Stomach (tissue), 19 donors: Measurements from ENCODE around the gene SPCS2. TPM values are rescaled to one million over a fixed set of nuclear protein-coding genes. Genes with fewer than 3 reads are reported as not detected.

ENCODE experiments used
- DNase-seq, 2 donors: peaks; one replicate each; pipeline versions ENCODE4 v3.0.0 to v3.0.0-alpha.2; 2013 to 2019
- H3K27ac ChIP-seq, 5 donors: fragments of 200-600 bp in 4 of 5; sonication (generic) in 4 of 5; one replicate each; pipeline ENCODE4 v1.5.1; 2013 to 2019; ENCODE audit warnings: mild to moderate bottlenecking in 1 of 5, moderate library complexity in 1 of 5
- H3K27me3 ChIP-seq, 3 donors: fragments of 200-600 bp; sonication (generic); one replicate each; pipeline ENCODE4 v1.5.1; 2017 to 2019; ENCODE audit warnings: mixed run types in 1 of 3
- H3K36me3 ChIP-seq, 4 donors: fragments of 200-600 bp; sonication (generic); 1 replicate in 3 of 4; 2 replicates in 1 of 4; pipeline ENCODE4 v1.5.1; 2016 to 2019
- H3K4me1 ChIP-seq, 4 donors: fragments of 200-600 bp; sonication (generic); one replicate each; pipeline ENCODE4 v1.5.1; 2016 to 2019
- H3K4me3 ChIP-seq, 4 donors: fragments of 200-600 bp; sonication (generic) in 3 of 4; one replicate each; pipeline ENCODE4 v1.5.1; 2016 to 2019; ENCODE audit warnings: mild to moderate bottlenecking in 1 of 4
- H3K9me3 ChIP-seq, 4 donors: fragments of 200-600 bp; sonication (generic); one replicate each; pipeline ENCODE4 v1.5.1; 2016 to 2019
- CTCF ChIP-seq, 7 experiments: fragments of 450-650 bp in 4 of 7; fragments of 200-600 bp in 3 of 7; sonication (generic) in 3 of 7; IDR thresholded peaks; one replicate each; pipeline ENCODE4 v1.5.1; 2016 to 2019; ENCODE audit warnings: antibody characterized with exemption in 7 of 7, control low read depth in 2 of 7, mild to moderate bottlenecking in 1 of 7
- EP300 ChIP-seq: sonication (generic); formaldehyde crosslinking; IDR thresholded peaks from one replicate; pipeline ENCODE4 v1.6.1; 2017; ENCODE audit warnings: antibody characterized with exemption
- POLR2A ChIP-seq, 4 donors: fragments of 450-650 bp; IDR thresholded peaks; one replicate each; pipeline ENCODE4 v1.6.1; 2016; ENCODE audit warnings: antibody characterized with exemption in 4 of 4, control low read depth in 2 of 4, mild to moderate bottlenecking in 1 of 4, moderate library complexity in 1 of 4
- POLR2AphosphoS5 ChIP-seq, 3 donors: sonication (generic); formaldehyde crosslinking; IDR thresholded peaks; one replicate each; pipeline ENCODE4 v1.6.1; 2016; ENCODE audit warnings: antibody characterized with exemption in 3 of 3
- WGBS, 5 donors: extraction: QIAGEN DNeasy Blood & Tissue Kit in 3 of 5; methylation state at CpG; one replicate each; pipeline versions ENCODE4 v1.1.5 to v1.1.7; 2013 to 2018; 5-methylcytosine and 5-hydroxymethylcytosine counted together
- intact Hi-C: fragments of 100-400 bp; cut with DNase I; formaldehyde crosslinking; loops from one replicate; pipeline ENCODE4 v1.15.1; 2023; ENCODE audit warnings: low total_unique reads
- long read RNA-seq, 10 donors: transcript quantifications; one replicate each; lab custom pipeline, GENCODE V29; 2026
- polyA plus RNA-seq, 3 donors: library from polyadenylated mRNA; stranded (reverse); fragments of 200-250 nt; gene quantifications; one replicate each; pipeline ENCODE4 v1.2.3, GENCODE V29; 2013
- total RNA-seq, 5 donors: library from RNA; depleted of rRNA; stranded (reverse); fragments of >200 nt; gene quantifications; one replicate each; pipeline versions ENCODE4 v1.1.0 to v1.2.3, GENCODE V29; 2014 to 2016
- donor health status: healthy with polysubstance abuse.
- donor health status: Bipolar disorder and iron deficiency.
- donor health status: healthy.

SPCS2 gene
- total RNA-seq (100 to 1,000 TPM in 1 of 5 donors, 10 to 100 TPM in 2, 1 to 10 TPM in 2; 5.4 to 191 (median 25.8) TPM), polyA plus RNA-seq (100 to 1,000 TPM in 1 of 3 donors, 10 to 100 TPM in 2; 56.5 to 111 (median 70.6) TPM)
- long read RNA-seq, donor 1, transcript SPCS2-201 (5 exons, 2,708 nt) = major isoform, 69 of 77 reads
- long read RNA-seq, donor 1, partial matches to known transcripts = 6 of 77 reads
- long read RNA-seq, donor 1, other reads (novel, unspliced or antisense) = 0 of 77 reads
- long read RNA-seq, donor 2, transcript SPCS2-201 (5 exons, 2,708 nt) = major isoform, 122 of 148 reads
- long read RNA-seq, donor 2, partial matches to known transcripts = 17 of 148 reads
- long read RNA-seq, donor 2, other reads (novel, unspliced or antisense) = 7 of 148 reads
- long read RNA-seq, donor 3, transcript SPCS2-201 (5 exons, 2,708 nt) = major isoform, 83 of 92 reads
- long read RNA-seq, donor 3, partial matches to known transcripts = 6 of 92 reads
- long read RNA-seq, donor 3, other reads (novel, unspliced or antisense) = 0 of 92 reads
- long read RNA-seq, donor 4, partial matches to known transcripts = 0 of 1 reads
- long read RNA-seq, donor 4, other reads (novel, unspliced or antisense) = 0 of 1 reads
- long read RNA-seq, donor 5, transcript SPCS2-201 (5 exons, 2,708 nt) = major isoform, 74 of 84 reads
- long read RNA-seq, donor 5, transcript SPCS2-205 (2 exons, 265 nt) = minor isoform, 5 of 84 reads
- long read RNA-seq, donor 5, partial matches to known transcripts = 5 of 84 reads
- long read RNA-seq, donor 5, other reads (novel, unspliced or antisense) = 0 of 84 reads
- long read RNA-seq, donor 6, transcript SPCS2-201 (5 exons, 2,708 nt) = major isoform, 191 of 267 reads
- long read RNA-seq, donor 6, partial matches to known transcripts = 66 of 267 reads
- long read RNA-seq, donor 6, other reads (novel, unspliced or antisense) = 5 of 267 reads
- long read RNA-seq, donor 7, transcript SPCS2-201 (5 exons, 2,708 nt) = major isoform, 76 of 82 reads
- long read RNA-seq, donor 7, partial matches to known transcripts = 0 of 82 reads
- long read RNA-seq, donor 7, other reads (novel, unspliced or antisense) = 0 of 82 reads
- long read RNA-seq, donor 8, transcript SPCS2-205 (2 exons, 265 nt) = minor isoform, 5 of 138 reads
- long read RNA-seq, donor 8, transcript SPCS2-201 (5 exons, 2,708 nt) = major isoform, 115 of 138 reads
- long read RNA-seq, donor 8, partial matches to known transcripts = 13 of 138 reads
- long read RNA-seq, donor 8, other reads (novel, unspliced or antisense) = 5 of 138 reads
- long read RNA-seq, donor 9, transcript SPCS2-201 (5 exons, 2,708 nt) = major isoform, 76 of 82 reads
- long read RNA-seq, donor 9, transcript SPCS2-205 (2 exons, 265 nt) = minor isoform, 5 of 82 reads
- long read RNA-seq, donor 9, partial matches to known transcripts = 0 of 82 reads
- long read RNA-seq, donor 9, other reads (novel, unspliced or antisense) = 0 of 82 reads
- long read RNA-seq, donor 10, transcript SPCS2-201 (5 exons, 2,708 nt) = major isoform, 40 of 41 reads
- long read RNA-seq, donor 10, partial matches to known transcripts = 0 of 41 reads
- long read RNA-seq, donor 10, other reads (novel, unspliced or antisense) = 0 of 41 reads

GRCh38 chr11:74948898-74949752 lies at the start of gene SPCS2, which contains the start of gene XRRA1:
Gene SPCS2, plus strand, starts transcription at chr11:74949266. Its CDS starts 20 bp downstream, at chr11:74949286.
Gene XRRA1, minus strand, starts transcription at chr11:74949091. Its CDS starts 8,213 bp downstream, at chr11:74940878.
- H3K4me1 ChIP-seq = peaks cover 27 to 79% (median 52%) of the 10 kb centered on the region in 4 donors

GRCh38 chr11:74902342-74902741 lies 46.7 kb upstream of the SPCS2 start:
- Histone ChIP-seq H3K36me3 (peaks cover 0 to 48% (median 24%) of the 10 kb centered on the region in 4 donors), H3K4me1 (no peaks in the 10 kb centered on the region), H3K27ac (no peak overlapping the region), H3K4me3 (no peak overlapping the region), H3K27me3 (no peaks in the 10 kb centered on the region), H3K9me3 (peaks cover 4 to 45% (median 26%) of the 10 kb centered on the region in 4 donors)
- 97 to 99% (median 97%) methylated on average over 4 of the region's 4 CpGs for WGBS, 5 donors
- no peak for TF ChIP-seq EP300
- intact Hi-C loops = no loop called here
- DNase-seq = no peak

More at GRCh38 chr11:74948898-74949752, at the start of gene SPCS2, which contains the start of gene XRRA1:
- Histone ChIP-seq H3K4me3 (peak within 1 kb of the TSS; percentile 71 to 91 (median 86)), H3K9me3 (no peaks in the 10 kb centered on the region), H3K27ac (peak within 1 kb of the TSS; percentile 71 to 91 (median 86)), H3K36me3 (peaks cover 0 to 16% (median 11%) of the 10 kb centered on the region in 4 donors), H3K27me3 (no peaks in the 10 kb centered on the region)
- TF ChIP-seq POLR2AphosphoS5 (IDR thresholded peaks at IDR 0.05) (peak; percentile 94 to 99 (median 94)), EP300 (no peak)
- 0 to 1% (median 0%) methylated on average over 37 to 67 of the region's 67 CpGs for WGBS, 5 donors
- intact Hi-C loops = no loop called here
- DNase-seq = peak; percentile 99 to 100

GRCh38 chr11:74905326-74905725 lies 43.7 kb upstream of the SPCS2 start:
- H3K36me3 ChIP-seq = peaks cover 0 to 66% (median 49%) of the 10 kb centered on the region in 4 donors
- no peak for DNase-seq
- intact Hi-C loops = no loop called here
- no peak overlapping the region for H3K27ac ChIP-seq
- 61 to 75% (median 68%) methylated on average over 3 of the region's 3 CpGs for WGBS, 5 donors
- peaks cover 0 to 11% (median 3%) of the 10 kb centered on the region in 4 donors for H3K4me1 ChIP-seq
- H3K4me3 ChIP-seq = no peak overlapping the region
- H3K9me3 ChIP-seq = peaks cover 4 to 22% (median 21%) of the 10 kb centered on the region in 4 donors
- no peaks in the 10 kb centered on the region for H3K27me3 ChIP-seq
- TF ChIP-seq CTCF (IDR thresholded peaks at IDR 0.05) (no peak), POLR2AphosphoS5 (IDR thresholded peaks at IDR 0.05) (no peak), EP300 (no peak), POLR2A (IDR thresholded peaks at IDR 0.05) (no peak)

GRCh38 chr11:74909385-74909784 lies 39.7 kb upstream of the SPCS2 start:
- WGBS, 5 donors = 60 to 79% (median 67%) methylated on average over 4 of the region's 4 CpGs
- Histone ChIP-seq H3K27ac (peak overlapping the region in 1 of 5 donors; percentile 32), H3K27me3 (no peaks in the 10 kb centered on the region), H3K36me3 (peaks cover 4 to 84% (median 71%) of the 10 kb centered on the region in 4 donors), H3K4me1 (peaks cover 0 to 11% (median 3%) of the 10 kb centered on the region in 4 donors), H3K9me3 (no peaks in the 10 kb centered on the region), H3K4me3 (no peak overlapping the region)
- intact Hi-C loops = no loop called here
- peak in 1 of 2 donors; percentile 15 for DNase-seq
- no peak for TF ChIP-seq POLR2AphosphoS5 (IDR thresholded peaks at IDR 0.05)
